ENCODE measurements around the gene CREB3L4.
"Not testable (repeated sequence)": the region's sequence is repeated elsewhere in the genome, so short reads cannot be mapped to it uniquely, and the experiment has no call there.

Gene CREB3L4

GRCh38 chr1:154012543-154012942 lies 44.8 kb downstream of the CREB3L4 start:
- not testable (repeated sequence) for H3K4me1 Mint-ChIP-seq (ENCODE audit: low read depth); H3K27ac Mint-ChIP-seq; H3K27me3 Mint-ChIP-seq; H3K4me3 Mint-ChIP-seq; H3K36me3 Mint-ChIP-seq (ENCODE audit: low read depth); H3K9me3 Mint-ChIP-seq

GRCh38 chr1:154014154-154014907 lies 46.6 kb downstream of the CREB3L4 start:
- Mint-ChIP-seq H3K4me1 (ENCODE audit: low read depth) (no peaks in the 10 kb centered on the region), H3K9me3 (no peaks in the 10 kb centered on the region), H3K36me3 (ENCODE audit: low read depth) (no peaks in the 10 kb centered on the region), H3K27me3 (no peaks in the 10 kb centered on the region), H3K27ac (no peak overlapping the region), H3K4me3 (no peak overlapping the region)

GRCh38 chr1:154019269-154019668 lies 51.6 kb downstream of the CREB3L4 start:
- no peaks in the 10 kb centered on the region for H3K36me3 Mint-ChIP-seq (ENCODE audit: low read depth)
- H3K4me3 Mint-ChIP-seq = no peak overlapping the region

GRCh38 chr1:154019940-154020339 lies 52.2 kb downstream of the CREB3L4 start:
- H3K27me3 Mint-ChIP-seq = no peaks in the 10 kb centered on the region
- H3K4me1 Mint-ChIP-seq (ENCODE audit: low read depth) = no peaks in the 10 kb centered on the region
- H3K4me3 Mint-ChIP-seq = no peak overlapping the region
- no peaks in the 10 kb centered on the region for H3K9me3 Mint-ChIP-seq
- no peaks in the 10 kb centered on the region for H3K36me3 Mint-ChIP-seq (ENCODE audit: low read depth)
- H3K27ac Mint-ChIP-seq = no peak overlapping the region

More at GRCh38 chr1:154019269-154019668, 51.6 kb downstream of the CREB3L4 start:
- H3K27ac Mint-ChIP-seq = no peak overlapping the region
- no peaks in the 10 kb centered on the region for H3K9me3 Mint-ChIP-seq
- no peaks in the 10 kb centered on the region for H3K4me1 Mint-ChIP-seq (ENCODE audit: low read depth)
- H3K27me3 Mint-ChIP-seq = no peaks in the 10 kb centered on the region
